HepG2 (cell line): ENCODE data around the gene TOPORS. TPM values are rescaled to one million over a fixed set of nuclear protein-coding genes. Genes with fewer than 3 reads are reported as not detected.

Source experiments
- BRD4 ChIP-seq: sonication (generic); formaldehyde crosslinking; IDR thresholded peaks from 2 replicates; pipeline ENCODE4 v1.4.0; 2020; ENCODE audit warnings: missing genetic modification reagents
- CEBPB ChIP-seq: IDR thresholded peaks from 2 replicates; pipeline ENCODE4 v1.6.1; 2011; ENCODE audit warnings: low read depth, low read length, improper control_type of control experiment, borderline replicate concordance
- ESRRA ChIP-seq: sonication (generic); formaldehyde crosslinking; IDR thresholded peaks from 2 replicates; pipeline ENCODE4 v1.5.1; 2020; ENCODE audit warnings: mild to moderate bottlenecking, low read depth, missing genetic modification reagents
- HOXA3 ChIP-seq: sonication (generic); formaldehyde crosslinking; IDR thresholded peaks from 2 replicates; pipeline ENCODE4 v1.5.0; 2020; ENCODE audit warnings: missing genetic modification reagents
- ISX ChIP-seq: sonication (generic); formaldehyde crosslinking; conservative IDR thresholded peaks from 2 replicates; pipeline ENCODE4 v1.5.0; 2020; ENCODE audit warnings: missing genetic modification reagents
- KDM4B ChIP-seq: sonication (generic); formaldehyde crosslinking; IDR thresholded peaks from 2 replicates; pipeline ENCODE4 v1.4.0; 2020; ENCODE audit warnings: missing genetic modification reagents
- KDM6A ChIP-seq: IDR thresholded peaks from 2 replicates; pipeline ENCODE4 v1.6.1; 2016; ENCODE audit warnings: low read depth
- MEIS2 ChIP-seq: sonication (generic); formaldehyde crosslinking; IDR thresholded peaks from 2 replicates; pipeline ENCODE4 v1.9.0; 2021; ENCODE audit warnings: mild to moderate bottlenecking, missing genetic modification reagents
- NONO ChIP-seq, 2 experiments: fragments of 450-650 bp in 1 of 2; sonication (generic) in 1 of 2; formaldehyde crosslinking in 1 of 2; IDR thresholded peaks in 1 of 2; conservative IDR thresholded peaks in 1 of 2; 2 replicates each; pipeline versions ENCODE4 v1.6.1 to v1.8.0; 2017 to 2022; ENCODE audit warnings: mild to moderate bottlenecking in 1 of 2, missing genetic modification reagents in 1 of 2, moderate library complexity in 1 of 2
- RBFOX2 ChIP-seq: fragments of 200-400 bp; formaldehyde crosslinking; IDR thresholded peaks from 2 replicates; pipeline ENCODE4 v1.6.1; 2017; ENCODE audit warnings: low read depth, mild to moderate bottlenecking, low read length
- ZFP36L1 ChIP-seq: sonication (generic); formaldehyde crosslinking; IDR thresholded peaks from 2 replicates; pipeline ENCODE4 v1.8.0; 2022; ENCODE audit warnings: mild to moderate bottlenecking, missing genetic modification reagents, moderate library complexity
- ZMYM3 ChIP-seq: sonication (generic); formaldehyde crosslinking; IDR thresholded peaks from 2 replicates; pipeline ENCODE4 v1.5.1; 2020; ENCODE audit warnings: mild to moderate bottlenecking, missing genetic modification reagents
- ZNF354B ChIP-seq: sonication (generic); formaldehyde crosslinking; IDR thresholded peaks from 2 replicates; pipeline ENCODE4 v1.8.0; 2022; ENCODE audit warnings: mild to moderate bottlenecking, missing genetic modification reagents
- ZNF558 ChIP-seq: sonication (generic); formaldehyde crosslinking; IDR thresholded peaks from 2 replicates; pipeline ENCODE4 v1.9.0; 2022; ENCODE audit warnings: mild to moderate bottlenecking, missing genetic modification reagents, borderline replicate concordance
- ZNF775 ChIP-seq: sonication (generic); formaldehyde crosslinking; IDR thresholded peaks from 2 replicates; pipeline ENCODE4 v1.4.0; 2020; ENCODE audit warnings: missing genetic modification reagents, mild to moderate bottlenecking, moderate library complexity, borderline replicate concordance
- ZSCAN22 ChIP-seq: sonication (generic); formaldehyde crosslinking; IDR thresholded peaks from 2 replicates; pipeline ENCODE4 v1.4.0; 2020; ENCODE audit warnings: mild to moderate bottlenecking, missing genetic modification reagents
- polyA plus RNA-seq, 8 experiments: library from polyadenylated mRNA; depleted of rRNA in 3 of 8; stranded (reverse) in 7 of 8; unstranded in 1 of 8; fragments of >200 nt; fragmentation: Illumina TruSeq in 4 of 8; extraction: Trizol in 4 of 8; gene quantifications; 2 replicates each; pipeline versions ENCODE4 v1.2.1 to v1.2.3, GENCODE V29; 2011 to 2016; ENCODE audit warnings: low read depth in 4 of 8, missing spikeins in 1 of 8, mixed read lengths in 1 of 8; ENCODE audit not compliant: insufficient read depth in 1 of 8
- total RNA-seq, 5 experiments: library from RNA; depleted of rRNA; stranded (reverse); fragments of >200 nt; fragmentation: Illumina TruSeq; extraction: Trizol; gene quantifications; 2 replicates each; pipeline ENCODE4 v1.2.3, GENCODE V29; 2016; ENCODE audit warnings: low read depth in 1 of 5
- TF ChIP-seq, protein P1 (sequence below): sonication (generic); formaldehyde crosslinking; IDR thresholded peaks from 2 replicates; pipeline ENCODE4 v1.4.0; 2020; ENCODE audit warnings: mild to moderate bottlenecking, low read depth, missing genetic modification reagents
- TF ChIP-seq, protein P2 (sequence below): sonication (generic); formaldehyde crosslinking; IDR thresholded peaks from 2 replicates; pipeline ENCODE4 v1.8.1; 2022; ENCODE audit warnings: low read depth, mild to moderate bottlenecking, missing genetic modification reagents
- TF ChIP-seq, protein P3 (sequence below): sonication (generic); formaldehyde crosslinking; IDR thresholded peaks from 2 replicates; pipeline ENCODE4 v1.9.0; 2021; ENCODE audit warnings: missing genetic modification reagents, mild to moderate bottlenecking, borderline replicate concordance
- TF ChIP-seq, protein P4 (sequence below): sonication (generic); formaldehyde crosslinking; IDR thresholded peaks from 2 replicates; pipeline ENCODE4 v1.4.0; 2020; ENCODE audit warnings: missing genetic modification reagents
- TF ChIP-seq, protein P5 (sequence below): sonication (generic); formaldehyde crosslinking; IDR thresholded peaks from 2 replicates; pipeline ENCODE4 v1.8.0; 2022; ENCODE audit warnings: missing genetic modification reagents, mild to moderate bottlenecking, inconsistent platforms, borderline replicate concordance

The TOPORS gene
- total and polyA plus RNA-seq, 2 of the 13 experiments (the other 11 are each of a cell fraction or from before 2014, with no cell fraction given), result 6.8 to 19.6 TPM

DNA sequence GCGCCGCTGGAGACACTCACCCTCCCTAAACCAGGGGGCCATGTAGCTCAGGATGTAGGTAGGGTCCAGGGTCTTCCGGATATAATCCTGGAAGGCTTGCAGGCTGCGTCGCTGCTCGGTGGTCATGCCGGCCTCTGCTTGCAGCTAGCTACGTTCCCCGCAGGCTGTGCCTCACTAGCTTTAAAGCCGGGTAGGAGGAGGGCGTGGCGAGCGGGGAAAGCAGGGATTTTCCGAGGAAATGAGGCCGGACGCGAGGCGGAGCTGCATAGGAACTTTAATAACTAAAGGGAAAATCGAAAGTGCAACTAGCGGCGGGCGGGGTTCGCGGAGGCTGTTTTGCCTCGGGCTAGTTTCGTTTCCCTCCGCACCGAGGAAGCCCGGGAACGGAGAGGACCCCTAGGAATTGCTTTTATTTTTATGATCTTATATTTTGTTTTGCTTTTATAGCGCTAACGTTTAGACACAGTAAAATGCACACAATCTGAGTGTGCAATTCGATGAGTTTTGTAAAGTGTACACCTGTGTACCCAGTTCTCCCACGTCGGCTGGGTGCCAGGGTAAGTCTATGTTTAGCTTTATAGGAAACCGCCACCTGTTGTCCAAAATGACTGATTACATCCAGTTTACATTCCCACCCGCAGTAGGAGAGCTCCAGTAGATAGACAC is 26.2 kb downstream of the TOPORS start, which contains the start of gene RIGI (continued):
- TF ChIP-seq ZNF354B (CRISPR knock-in tag), result no peak
- TF ChIP-seq, protein P1, sequence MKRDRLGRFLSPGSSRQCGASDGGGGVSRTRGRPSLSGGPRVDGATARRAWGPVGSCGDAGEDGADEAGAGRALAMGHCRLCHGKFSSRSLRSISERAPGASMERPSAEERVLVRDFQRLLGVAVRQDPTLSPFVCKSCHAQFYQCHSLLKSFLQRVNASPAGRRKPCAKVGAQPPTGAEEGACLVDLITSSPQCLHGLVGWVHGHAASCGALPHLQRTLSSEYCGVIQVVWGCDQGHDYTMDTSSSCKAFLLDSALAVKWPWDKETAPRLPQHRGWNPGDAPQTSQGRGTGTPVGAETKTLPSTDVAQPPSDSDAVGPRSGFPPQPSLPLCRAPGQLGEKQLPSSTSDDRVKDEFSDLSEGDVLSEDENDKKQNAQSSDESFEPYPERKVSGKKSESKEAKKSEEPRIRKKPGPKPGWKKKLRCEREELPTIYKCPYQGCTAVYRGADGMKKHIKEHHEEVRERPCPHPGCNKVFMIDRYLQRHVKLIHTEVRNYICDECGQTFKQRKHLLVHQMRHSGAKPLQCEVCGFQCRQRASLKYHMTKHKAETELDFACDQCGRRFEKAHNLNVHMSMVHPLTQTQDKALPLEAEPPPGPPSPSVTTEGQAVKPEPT (CRISPR knock-in tag), result no peak
- TF ChIP-seq KDM4B, result no peak
- TF ChIP-seq, protein P2, sequence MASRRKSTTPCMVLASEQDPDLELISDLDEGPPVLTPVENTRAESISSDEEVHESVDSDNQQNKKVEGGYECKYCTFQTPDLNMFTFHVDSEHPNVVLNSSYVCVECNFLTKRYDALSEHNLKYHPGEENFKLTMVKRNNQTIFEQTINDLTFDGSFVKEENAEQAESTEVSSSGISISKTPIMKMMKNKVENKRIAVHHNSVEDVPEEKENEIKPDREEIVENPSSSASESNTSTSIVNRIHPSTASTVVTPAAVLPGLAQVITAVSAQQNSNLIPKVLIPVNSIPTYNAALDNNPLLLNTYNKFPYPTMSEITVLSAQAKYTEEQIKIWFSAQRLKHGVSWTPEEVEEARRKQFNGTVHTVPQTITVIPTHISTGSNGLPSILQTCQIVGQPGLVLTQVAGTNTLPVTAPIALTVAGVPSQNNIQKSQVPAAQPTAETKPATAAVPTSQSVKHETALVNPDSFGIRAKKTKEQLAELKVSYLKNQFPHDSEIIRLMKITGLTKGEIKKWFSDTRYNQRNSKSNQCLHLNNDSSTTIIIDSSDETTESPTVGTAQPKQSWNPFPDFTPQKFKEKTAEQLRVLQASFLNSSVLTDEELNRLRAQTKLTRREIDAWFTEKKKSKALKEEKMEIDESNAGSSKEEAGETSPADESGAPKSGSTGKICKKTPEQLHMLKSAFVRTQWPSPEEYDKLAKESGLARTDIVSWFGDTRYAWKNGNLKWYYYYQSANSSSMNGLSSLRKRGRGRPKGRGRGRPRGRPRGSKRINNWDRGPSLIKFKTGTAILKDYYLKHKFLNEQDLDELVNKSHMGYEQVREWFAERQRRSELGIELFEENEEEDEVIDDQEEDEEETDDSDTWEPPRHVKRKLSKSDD (CRISPR knock-in tag), result no peak
- no peak for TF ChIP-seq ZNF558 (CRISPR knock-in tag)
- no peak for TF ChIP-seq MEIS2 (CRISPR knock-in tag)
- TF ChIP-seq ISX, result no peak
- no peak for TF ChIP-seq NONO (IDR thresholded peaks at IDR 0.05)
- no peak; the same call in 1 of the 2 replicates for TF ChIP-seq NONO (CRISPR knock-in tag; conservative IDR thresholded peaks at IDR 0.05)
- TF ChIP-seq ZFP36L1 (CRISPR knock-in tag), result no peak
- TF ChIP-seq RBFOX2, result 0 out of 2 replicates have a peak, but pooled peaks have one; percentile 30
- TF ChIP-seq ZNF775 (CRISPR knock-in tag), result no peak
- TF ChIP-seq KDM6A, result no peak
- TF ChIP-seq HOXA3 (CRISPR knock-in tag), result peak; percentile 49; the same call in 1 of the 2 replicates
- TF ChIP-seq, protein P3, sequence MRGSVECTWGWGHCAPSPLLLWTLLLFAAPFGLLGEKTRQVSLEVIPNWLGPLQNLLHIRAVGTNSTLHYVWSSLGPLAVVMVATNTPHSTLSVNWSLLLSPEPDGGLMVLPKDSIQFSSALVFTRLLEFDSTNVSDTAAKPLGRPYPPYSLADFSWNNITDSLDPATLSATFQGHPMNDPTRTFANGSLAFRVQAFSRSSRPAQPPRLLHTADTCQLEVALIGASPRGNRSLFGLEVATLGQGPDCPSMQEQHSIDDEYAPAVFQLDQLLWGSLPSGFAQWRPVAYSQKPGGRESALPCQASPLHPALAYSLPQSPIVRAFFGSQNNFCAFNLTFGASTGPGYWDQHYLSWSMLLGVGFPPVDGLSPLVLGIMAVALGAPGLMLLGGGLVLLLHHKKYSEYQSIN (CRISPR knock-in tag), result no peak
- no peak for TF ChIP-seq ESRRA
- TF ChIP-seq CEBPB, result no peak
- TF ChIP-seq, protein P4, sequence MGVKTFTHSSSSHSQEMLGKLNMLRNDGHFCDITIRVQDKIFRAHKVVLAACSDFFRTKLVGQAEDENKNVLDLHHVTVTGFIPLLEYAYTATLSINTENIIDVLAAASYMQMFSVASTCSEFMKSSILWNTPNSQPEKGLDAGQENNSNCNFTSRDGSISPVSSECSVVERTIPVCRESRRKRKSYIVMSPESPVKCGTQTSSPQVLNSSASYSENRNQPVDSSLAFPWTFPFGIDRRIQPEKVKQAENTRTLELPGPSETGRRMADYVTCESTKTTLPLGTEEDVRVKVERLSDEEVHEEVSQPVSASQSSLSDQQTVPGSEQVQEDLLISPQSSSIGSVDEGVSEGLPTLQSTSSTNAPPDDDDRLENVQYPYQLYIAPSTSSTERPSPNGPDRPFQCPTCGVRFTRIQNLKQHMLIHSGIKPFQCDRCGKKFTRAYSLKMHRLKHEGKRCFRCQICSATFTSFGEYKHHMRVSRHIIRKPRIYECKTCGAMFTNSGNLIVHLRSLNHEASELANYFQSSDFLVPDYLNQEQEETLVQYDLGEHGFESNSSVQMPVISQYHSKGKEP (CRISPR knock-in tag), result no peak
- TF ChIP-seq, protein P5, sequence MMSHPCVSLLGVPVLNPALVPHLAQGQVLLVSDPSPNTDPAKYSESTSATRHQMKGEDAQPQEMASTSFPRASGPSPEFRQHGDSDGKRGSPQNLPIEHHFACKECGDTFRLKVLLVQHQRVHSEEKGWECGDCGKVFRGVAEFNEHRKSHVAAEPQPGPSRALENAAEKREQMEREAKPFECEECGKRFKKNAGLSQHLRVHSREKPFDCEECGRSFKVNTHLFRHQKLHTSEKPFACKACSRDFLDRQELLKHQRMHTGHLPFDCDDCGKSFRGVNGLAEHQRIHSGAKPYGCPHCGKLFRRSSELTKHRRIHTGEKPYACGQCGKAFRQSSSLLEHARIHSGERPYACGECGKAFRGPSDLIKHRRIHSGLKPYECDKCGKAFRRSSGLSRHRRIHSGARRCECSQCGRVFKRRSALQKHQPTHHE (CRISPR knock-in tag), result no peak
- TF ChIP-seq ZMYM3 (CRISPR knock-in tag), result peak; percentile 43; the same call in 1 of the 2 replicates
- no peak for TF ChIP-seq BRD4 (CRISPR knock-in tag)
- no peak for TF ChIP-seq ZSCAN22 (CRISPR knock-in tag)
